ENCODE data around the gene NFE2L2.

DNA sequence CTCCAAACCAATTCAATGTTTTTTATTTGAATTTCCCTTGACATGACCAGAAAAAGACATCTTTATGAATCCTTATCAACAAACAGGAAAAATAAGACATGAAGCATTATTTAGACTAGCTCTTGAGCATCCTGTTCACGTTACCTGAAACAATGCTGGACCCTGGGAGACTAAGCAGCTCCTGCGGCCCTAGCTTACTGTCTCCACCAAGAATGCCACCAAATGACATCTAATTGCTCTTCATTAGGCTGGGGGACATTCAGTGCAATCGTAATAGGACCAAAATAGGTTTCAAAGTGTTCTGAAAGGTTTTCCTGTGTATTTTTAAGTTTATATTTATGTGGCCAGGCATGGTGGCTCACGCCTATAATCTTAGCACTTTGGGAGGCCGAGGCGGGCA lies 25.5 kb downstream of the NFE2L2 start:
- no peak for TF ChIP-seq CTCF (IDR thresholded peaks at IDR 0.05)
- TF ChIP-seq EZH2 (IDR thresholded peaks at IDR 0.05; ENCODE audit: borderline replicate concordance, insufficient read depth, low read depth, low read length, poor library complexity, severe bottlenecking) = no peak
